ENCODE measurements around the gene EDDM13.

GRCh38 chr19:56222901-56223300 is 49.6 kb upstream of the EDDM13 start:
- TF ChIP-seq CTCF (IDR thresholded peaks at IDR 0.05) (no peak), POLR2A (IDR thresholded peaks at IDR 0.05) (no peak)

Measured in Peyer's patch (tissue), 4 donors.